HG03280 (cell line): ENCODE measurements around the gene CLTCL1.
"Not testable (repeated sequence)": the region's sequence is repeated elsewhere in the genome, so short reads cannot be mapped to it uniquely, and the experiment has no call there.

Experiments
- ATAC-seq: cut with Tn5 transposase; IDR thresholded peaks from one replicate; pipeline ENCODE4 v1.9.1; 2021; ENCODE audit warnings: mild to moderate bottlenecking, moderate library complexity; ENCODE audit not compliant: unreplicated experiment

Gene CLTCL1

DNA sequence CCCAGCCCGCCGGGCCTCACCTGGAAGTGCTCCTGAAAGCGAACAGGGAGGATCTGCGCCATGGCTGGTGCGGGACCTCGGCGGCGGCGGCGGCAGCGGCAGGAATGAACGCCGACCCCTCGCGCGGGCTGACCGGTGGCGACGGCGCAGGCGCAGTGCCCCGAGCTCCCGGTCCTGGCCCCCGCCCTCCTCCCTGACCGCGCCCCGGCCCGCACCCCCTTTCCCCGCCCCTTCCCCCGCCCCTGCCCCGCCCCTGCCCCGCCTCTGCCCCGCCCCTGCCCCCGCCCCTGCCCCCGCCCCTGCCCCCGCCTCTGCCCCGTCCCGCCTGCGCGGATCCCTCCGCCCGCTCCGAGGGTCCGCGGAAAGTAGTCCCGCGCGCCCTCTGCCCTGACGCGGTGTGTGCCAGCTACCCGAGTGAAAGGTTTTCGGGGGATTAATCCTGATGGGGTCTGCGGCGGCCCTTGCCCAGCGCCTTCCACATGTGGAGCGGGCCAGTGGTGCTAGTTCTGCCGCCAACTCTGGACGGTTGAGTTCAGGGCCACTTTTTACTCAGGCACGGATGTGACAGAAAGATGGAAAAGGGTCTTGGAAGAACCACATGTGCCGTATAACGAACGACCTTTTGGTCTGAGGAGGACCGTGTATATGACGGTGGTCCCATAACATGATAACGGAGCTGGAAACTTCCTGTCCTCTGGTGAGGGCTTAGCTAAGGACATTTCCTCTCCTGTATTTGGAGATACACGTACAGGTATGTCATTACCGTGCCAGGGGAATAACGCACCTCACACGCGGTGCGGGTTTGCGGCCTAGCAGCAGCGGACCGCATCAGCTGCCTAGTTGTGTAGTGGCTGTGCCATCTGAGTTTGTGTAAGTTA is at the start of gene CLTCL1:
Gene CLTCL1, minus strand, starts transcription at position 140 of the 878 bp plus-strand sequence. Its CDS starts 78 bp downstream, at position 62.
- peak; percentile 59 for ATAC-seq

GRCh38 chr22:19337137-19337536 is 45.6 kb upstream of the CLTCL1 start:
- ATAC-seq: no peak

DNA sequence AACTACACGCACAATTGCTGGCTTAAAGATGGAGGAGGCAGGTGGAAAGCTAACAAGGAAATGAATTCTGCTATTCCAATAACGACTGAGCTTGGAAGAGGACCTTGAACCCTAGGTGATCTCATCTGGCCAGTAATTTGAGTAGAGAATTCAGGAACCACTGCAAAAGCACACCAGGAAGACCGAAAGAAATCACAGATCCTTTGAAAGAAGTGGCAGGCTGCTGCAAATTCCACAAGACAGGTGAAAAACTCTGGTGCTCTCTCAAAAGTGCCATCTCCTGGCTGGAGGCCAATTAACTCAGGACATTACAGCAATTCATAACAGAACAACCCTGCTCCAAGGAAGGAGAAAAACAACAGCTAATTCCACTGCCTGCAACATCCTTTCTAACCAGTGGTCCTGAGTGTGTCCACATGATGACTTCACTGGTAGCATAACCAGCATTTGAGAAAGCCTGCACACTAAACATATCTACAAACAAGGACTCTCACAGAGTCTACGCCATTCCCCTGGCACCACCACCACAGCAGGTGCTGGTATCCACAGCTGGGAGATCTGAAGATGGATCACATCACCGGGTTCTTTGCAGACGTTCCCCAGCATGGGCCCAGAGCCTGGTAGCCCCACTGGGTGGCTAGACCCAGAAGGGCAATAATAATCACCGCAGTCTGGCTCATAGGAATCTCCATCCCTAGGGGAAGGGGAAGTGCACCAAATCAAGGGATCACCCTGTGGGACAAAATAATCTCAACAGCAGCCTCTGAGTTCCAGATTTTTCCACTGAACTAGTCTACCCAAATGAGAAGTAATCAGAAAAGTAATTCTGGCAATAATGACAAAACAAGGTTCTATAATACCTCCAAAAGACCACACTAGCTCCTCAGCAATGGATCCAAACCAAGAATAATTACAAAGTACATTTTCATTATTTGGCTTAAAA is 44.9 kb upstream of the CLTCL1 start:
- no peak for ATAC-seq

GRCh38 chr22:19331975-19332374 is 40.5 kb upstream of the CLTCL1 start:
- no peak for ATAC-seq

GRCh38 chr22:19331474-19331873 is 40.0 kb upstream of the CLTCL1 start:
- ATAC-seq: no peak

- no peak for ATAC-seq
Measured at GRCh38 chr22:19330865-19331418, 39.4 kb upstream of the CLTCL1 start.

DNA sequence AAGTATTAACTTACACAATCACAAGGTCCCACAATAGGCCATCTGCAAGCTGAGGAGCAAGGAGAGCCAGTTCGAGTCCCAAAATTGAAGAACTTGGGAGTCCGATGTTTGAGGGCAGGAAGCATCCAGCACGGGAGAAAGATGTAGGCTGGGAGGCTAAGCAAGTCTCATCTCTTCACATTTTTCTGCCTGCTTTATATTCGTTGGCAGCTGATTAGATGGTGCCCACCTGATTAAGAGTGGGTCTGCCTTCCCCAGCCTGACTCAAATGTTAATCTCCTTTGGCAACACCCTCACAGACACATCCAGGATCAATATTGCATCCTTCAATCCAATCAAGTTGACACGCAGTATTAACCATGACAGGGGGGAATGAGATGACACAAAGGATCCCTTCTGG is 38.7 kb upstream of the CLTCL1 start:
- ATAC-seq: not testable (repeated sequence)

DNA sequence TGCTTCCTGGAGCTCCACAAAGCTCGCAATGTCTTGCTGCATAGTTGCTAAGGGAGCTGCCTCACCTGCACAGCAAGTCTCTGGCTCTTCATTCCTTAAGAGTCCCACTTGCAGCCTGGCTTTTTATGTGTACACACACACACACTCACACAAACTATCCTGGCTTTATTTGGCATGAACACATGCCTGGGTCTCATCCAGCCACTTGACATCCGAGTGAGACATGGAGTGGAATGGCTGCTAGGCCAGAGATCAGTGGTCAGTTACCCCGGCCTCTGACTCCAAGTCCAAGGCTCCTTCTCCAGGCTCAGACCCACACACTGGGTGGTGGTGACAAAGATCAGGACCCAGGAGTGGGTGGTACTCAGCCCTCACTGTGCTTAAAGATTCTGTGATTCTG is 37.9 kb upstream of the CLTCL1 start:
- no peak for ATAC-seq

DNA sequence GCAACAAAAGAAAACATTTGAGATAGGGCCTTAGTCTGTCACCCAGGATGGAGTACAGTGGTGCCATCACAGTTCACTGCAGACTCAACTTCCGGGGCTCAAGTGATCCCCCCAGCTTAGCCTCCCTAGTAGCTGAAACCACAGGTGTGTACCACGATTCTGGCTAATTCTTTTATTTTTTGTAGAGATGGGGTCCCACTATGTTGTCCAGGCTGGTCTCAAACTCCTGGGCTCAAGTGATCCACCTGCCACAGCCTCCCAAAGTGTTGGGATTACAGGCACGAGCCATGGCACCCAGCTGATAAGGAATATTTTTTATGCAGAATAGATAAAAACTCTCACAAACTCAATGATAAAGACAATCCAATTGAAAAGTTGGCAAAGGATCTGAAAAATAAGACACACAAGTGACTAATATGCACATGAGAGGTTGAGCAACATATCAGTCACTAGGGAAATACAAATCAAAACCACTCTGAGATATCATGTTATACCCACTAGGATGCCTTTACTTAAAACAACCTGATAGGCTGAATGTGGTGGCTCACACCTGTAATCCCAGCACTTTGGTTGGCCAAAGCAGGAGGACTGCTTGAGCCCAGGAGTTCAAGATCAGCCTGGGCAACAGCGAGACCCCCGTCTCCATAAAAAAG is 33.9 kb upstream of the CLTCL1 start:
- ATAC-seq: no peak

- ATAC-seq: not testable (repeated sequence)
Measured at GRCh38 chr22:19323420-19323819, 31.9 kb upstream of the CLTCL1 start.

- no peak for ATAC-seq
Measured at GRCh38 chr22:19321757-19322156, 30.2 kb upstream of the CLTCL1 start.

GRCh38 chr22:19320136-19320535 is 28.6 kb upstream of the CLTCL1 start:
- ATAC-seq: not testable (repeated sequence)

- ATAC-seq: no peak
Measured at GRCh38 chr22:19319281-19319680, 27.8 kb upstream of the CLTCL1 start.

DNA sequence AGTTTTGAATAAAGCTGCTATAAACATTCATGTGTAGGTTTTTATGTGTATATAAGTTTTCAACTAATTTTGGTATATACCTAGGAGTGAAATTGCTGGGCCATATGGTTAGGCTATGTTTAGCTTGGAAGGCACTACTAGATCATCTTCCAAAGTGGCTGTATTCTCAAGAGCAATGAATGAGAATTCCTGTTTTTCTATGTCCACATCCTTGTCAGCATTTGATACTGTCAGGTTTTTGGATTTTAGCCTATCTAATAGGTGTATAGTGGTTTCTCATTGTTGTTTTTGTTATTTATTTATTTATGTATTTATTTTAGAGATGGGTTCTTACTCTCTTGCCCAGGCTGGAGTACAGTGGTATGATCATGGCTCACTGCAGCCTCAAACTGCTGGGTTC is 26.3 kb upstream of the CLTCL1 start:
- ATAC-seq: no peak

DNA sequence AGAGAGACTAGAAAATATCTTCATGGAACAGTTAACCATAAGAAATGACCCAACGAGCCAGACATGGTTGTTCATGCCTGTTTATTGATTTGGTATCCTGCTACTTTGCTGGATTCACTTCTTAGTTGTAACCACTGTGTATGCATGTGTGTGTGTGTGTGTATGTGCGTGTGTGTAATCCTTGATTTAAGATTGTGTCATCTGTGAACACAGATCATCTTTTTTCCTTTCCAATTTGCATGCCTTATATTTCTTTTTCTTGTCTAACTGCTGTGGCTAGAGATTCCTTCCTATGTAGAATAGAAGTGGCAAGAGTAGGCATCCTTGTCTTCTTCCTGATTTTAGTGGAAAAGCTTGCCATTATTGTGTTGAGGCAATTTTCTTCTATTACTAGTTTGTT is 16.4 kb upstream of the CLTCL1 start:
- ATAC-seq: no peak

- not testable (repeated sequence) for ATAC-seq
Measured at GRCh38 chr22:19306535-19306934, 15.0 kb upstream of the CLTCL1 start.

DNA sequence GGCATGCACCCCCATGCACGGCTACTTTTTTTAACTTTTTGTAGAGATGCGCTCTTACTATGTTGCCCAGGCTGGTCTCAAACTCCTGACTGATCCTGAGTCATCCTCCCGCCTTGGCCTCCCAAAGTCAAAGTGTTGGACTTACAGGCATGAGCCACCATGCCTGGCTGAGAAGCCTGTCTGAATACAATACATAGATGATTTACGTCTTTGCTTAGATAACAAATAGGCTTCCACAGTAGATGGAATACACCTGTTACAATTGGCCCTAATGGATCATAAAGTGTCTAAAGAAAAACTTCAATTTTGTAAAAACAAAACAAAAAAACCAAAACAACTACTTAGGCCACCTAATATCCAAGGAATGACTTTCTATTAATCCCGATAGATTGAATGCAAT is 13.0 kb upstream of the CLTCL1 start:
- ATAC-seq: no peak

- ATAC-seq: no peak
Measured at GRCh38 chr22:19303785-19304184, 12.3 kb upstream of the CLTCL1 start.

DNA sequence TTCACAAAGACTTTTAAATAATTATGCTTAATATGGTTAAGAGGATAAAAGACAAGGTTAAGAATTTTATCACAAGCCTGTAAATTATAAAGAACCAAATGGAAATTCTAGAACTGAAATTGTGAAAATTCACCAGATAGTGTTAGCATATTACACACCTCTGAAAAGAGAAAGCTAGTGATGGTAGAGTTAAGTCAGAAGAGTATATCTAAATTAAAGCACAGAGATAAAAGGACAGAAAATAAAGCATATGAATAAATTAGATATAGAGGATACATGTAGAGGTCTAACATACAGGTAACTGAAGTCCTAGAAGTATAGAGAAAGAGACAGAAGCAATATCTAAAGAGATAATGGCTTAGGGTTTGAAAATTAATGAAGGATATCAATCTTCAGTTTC is 4.2 kb upstream of the CLTCL1 start:
- no peak for ATAC-seq

DNA sequence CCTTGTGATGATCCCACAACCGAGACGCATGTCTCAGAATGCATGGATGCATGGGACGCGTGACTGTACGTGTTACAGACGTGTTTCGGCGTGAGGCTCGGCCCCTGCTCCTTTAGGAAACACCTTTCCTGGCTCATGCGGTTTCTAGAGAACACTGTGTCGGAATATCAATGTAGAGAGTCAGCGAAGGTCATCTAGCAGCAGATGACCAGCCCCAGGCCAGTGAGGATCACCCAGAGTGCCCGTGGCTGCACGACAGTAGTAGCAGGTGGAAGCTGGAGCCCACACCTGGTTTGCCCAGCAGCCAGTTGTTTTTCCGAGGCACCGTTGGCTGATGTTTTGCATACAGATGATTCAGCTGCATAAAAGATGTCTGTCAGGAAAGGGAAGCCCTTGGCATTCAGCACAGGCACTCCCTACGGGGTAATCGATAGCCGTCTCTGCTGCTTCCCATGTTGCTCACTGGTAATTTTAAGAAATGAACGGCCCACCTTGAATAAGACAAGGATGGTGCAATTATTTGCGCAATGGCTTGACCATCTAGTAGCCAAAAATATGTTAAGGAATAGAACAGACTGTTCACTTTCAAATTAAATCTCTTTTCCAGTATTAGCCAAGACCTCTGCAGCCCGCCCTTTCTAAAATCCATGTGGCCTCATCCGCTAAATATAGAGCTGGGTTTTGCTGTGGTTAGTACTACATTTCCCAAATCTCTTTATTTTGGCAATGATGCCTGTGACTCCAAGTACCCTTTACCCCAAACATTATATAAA is 1.1 kb upstream of the CLTCL1 start:
- no peak for ATAC-seq
